ENCODE results near the gene RAPGEF5.

DNA sequence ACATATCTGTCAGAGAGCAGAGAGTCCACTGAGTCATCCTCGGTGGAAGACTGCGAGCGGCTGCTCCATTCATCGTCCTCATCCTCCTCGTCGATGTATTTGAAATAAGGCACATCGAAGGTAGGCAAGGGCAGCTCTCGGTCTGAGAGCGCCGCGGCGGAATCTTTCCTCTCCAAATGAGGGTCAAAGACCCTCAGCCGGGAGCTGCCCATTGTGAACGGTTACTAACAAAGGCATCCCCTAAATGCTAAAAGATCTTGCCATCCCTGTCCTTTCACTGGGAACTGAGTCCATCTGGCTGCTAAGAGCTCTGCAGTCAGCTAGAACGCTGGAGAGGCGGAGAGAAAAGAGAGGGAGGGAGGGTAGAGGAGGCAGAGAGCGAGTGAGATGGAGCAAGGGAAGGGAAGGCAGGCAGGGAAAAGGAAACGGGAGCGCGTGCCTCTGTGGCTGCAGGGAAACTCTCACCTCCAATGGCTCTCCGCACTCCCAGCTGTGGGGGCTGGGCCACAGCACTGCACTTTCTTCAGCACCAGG is 163.4 kb downstream of the RAPGEF5 start:
- TF ChIP-seq, protein P1, sequence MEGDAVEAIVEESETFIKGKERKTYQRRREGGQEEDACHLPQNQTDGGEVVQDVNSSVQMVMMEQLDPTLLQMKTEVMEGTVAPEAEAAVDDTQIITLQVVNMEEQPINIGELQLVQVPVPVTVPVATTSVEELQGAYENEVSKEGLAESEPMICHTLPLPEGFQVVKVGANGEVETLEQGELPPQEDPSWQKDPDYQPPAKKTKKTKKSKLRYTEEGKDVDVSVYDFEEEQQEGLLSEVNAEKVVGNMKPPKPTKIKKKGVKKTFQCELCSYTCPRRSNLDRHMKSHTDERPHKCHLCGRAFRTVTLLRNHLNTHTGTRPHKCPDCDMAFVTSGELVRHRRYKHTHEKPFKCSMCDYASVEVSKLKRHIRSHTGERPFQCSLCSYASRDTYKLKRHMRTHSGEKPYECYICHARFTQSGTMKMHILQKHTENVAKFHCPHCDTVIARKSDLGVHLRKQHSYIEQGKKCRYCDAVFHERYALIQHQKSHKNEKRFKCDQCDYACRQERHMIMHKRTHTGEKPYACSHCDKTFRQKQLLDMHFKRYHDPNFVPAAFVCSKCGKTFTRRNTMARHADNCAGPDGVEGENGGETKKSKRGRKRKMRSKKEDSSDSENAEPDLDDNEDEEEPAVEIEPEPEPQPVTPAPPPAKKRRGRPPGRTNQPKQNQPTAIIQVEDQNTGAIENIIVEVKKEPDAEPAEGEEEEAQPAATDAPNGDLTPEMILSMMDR (IDR thresholded peaks at IDR 0.05 in 4 of 5, conservative IDR thresholded peaks at IDR 0.05 in 1 of 5) = no peak
- TF ChIP-seq POLR2A (IDR thresholded peaks at IDR 0.05) = no peak

All from gastrocnemius medialis (tissue), 4 donors.